ENCODE data around the gene DIP2C. TPM values are rescaled to one million over a fixed set of nuclear protein-coding genes. Genes with fewer than 3 reads are reported as not detected.

The DIP2C gene
- total and polyA plus RNA-seq, 8 donors = 2.4 to 40.1 (median 21.0) TPM

DNA sequence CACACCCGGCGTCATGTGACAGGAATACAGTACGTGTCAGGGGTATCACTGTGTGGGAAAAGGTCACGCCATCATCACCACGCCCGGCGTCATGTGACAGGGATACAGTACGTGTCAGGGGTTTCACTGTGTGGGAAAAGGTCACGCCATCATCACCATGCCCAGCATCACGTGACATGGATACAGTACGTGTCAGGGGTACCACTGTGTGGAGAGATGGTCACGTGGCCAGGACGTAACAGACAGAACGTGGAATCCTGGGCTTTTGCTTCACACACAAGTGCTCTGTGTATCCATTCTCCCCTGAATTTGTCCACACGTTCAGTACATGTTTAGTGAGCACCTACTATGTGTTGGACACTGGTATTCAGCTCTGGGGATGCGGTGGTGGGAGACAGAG, 34.5 kb upstream of the DIP2C start:
- Histone ChIP-seq H3K27me3 (peaks cover 0 to 4% (median 0%) of the 10 kb centered on the region in 3 donors), H3K4me1 (no peaks in the 10 kb centered on the region), H3K36me3 (no peaks in the 10 kb centered on the region), H3K9me3 (no peaks in the 10 kb centered on the region), H3K4me3 (no peak overlapping the region), H3K27ac (no peak overlapping the region)
- intact Hi-C loops (cut with DNase I; ENCODE audit: low total_unique reads) = no loop called here
- no peak for DNase-seq
- WGBS, 5 donors = 90 to 95% (median 92%) methylated on average over 13 to 16 of the region's 16 CpGs
- TF ChIP-seq, protein P1, sequence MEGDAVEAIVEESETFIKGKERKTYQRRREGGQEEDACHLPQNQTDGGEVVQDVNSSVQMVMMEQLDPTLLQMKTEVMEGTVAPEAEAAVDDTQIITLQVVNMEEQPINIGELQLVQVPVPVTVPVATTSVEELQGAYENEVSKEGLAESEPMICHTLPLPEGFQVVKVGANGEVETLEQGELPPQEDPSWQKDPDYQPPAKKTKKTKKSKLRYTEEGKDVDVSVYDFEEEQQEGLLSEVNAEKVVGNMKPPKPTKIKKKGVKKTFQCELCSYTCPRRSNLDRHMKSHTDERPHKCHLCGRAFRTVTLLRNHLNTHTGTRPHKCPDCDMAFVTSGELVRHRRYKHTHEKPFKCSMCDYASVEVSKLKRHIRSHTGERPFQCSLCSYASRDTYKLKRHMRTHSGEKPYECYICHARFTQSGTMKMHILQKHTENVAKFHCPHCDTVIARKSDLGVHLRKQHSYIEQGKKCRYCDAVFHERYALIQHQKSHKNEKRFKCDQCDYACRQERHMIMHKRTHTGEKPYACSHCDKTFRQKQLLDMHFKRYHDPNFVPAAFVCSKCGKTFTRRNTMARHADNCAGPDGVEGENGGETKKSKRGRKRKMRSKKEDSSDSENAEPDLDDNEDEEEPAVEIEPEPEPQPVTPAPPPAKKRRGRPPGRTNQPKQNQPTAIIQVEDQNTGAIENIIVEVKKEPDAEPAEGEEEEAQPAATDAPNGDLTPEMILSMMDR (IDR thresholded peaks at IDR 0.05) = no peak
- TF ChIP-seq EP300 (IDR thresholded peaks at IDR 0.05) (no peak), POLR2AphosphoS5 (IDR thresholded peaks at IDR 0.05) (no peak), POLR2A (IDR thresholded peaks at IDR 0.05) (no peak)

DNA sequence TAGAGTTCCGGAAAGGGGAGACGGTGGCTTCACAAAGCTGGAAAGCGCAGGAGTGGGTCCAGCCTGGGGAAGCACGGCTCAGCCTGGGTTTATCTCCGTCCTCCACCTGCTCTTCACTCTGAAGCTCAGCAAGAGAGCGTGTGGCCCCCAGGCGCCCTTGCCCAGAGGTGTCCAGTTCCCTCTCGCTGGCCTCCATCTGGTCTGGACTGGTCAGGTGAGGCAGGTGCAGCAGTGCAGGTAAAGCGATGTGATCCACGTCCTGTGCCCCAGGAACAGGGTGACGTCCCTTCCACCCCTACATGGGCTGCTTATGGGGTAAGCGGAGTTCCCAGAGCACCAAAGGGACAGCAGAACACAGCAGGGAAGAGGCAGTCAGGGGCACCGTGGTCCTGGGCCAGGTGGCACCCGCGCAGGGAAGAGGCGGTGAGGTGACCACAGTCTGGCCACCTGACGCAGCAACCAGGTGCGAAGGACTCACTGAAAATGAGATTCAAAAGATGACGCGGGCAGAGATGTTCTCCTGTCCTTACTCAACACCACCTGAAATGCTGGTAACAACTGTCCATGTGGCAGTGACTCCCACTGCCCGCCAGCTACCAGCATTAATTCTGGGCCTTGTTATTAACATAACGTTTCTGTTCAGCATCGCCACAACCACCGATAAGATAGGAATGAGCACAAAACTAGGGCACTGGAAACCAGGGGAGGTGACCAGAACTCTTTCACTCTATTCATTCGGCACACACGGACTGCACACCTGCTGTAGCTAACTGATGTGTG, 33.0 kb upstream of the DIP2C start:
- H3K27me3 ChIP-seq = no peaks in the 10 kb centered on the region
- 90 to 92% (median 91%) methylated on average over 19 to 26 of the region's 26 CpGs for WGBS, 5 donors
- DNase-seq = no peak
- no peaks in the 10 kb centered on the region for H3K4me1 ChIP-seq
- intact Hi-C loops (cut with DNase I; ENCODE audit: low total_unique reads) = no loop called here
- no peak overlapping the region for H3K4me3 ChIP-seq
- H3K9me3 ChIP-seq = no peaks in the 10 kb centered on the region
- no peaks in the 10 kb centered on the region for H3K36me3 ChIP-seq
- TF ChIP-seq EP300 (IDR thresholded peaks at IDR 0.05) = no peak
- no peak for TF ChIP-seq POLR2A (IDR thresholded peaks at IDR 0.05)
- TF ChIP-seq POLR2AphosphoS5 (IDR thresholded peaks at IDR 0.05) = no peak
- TF ChIP-seq, protein P1 (IDR thresholded peaks at IDR 0.05) = no peak
- H3K27ac ChIP-seq = no peak overlapping the region

DNA sequence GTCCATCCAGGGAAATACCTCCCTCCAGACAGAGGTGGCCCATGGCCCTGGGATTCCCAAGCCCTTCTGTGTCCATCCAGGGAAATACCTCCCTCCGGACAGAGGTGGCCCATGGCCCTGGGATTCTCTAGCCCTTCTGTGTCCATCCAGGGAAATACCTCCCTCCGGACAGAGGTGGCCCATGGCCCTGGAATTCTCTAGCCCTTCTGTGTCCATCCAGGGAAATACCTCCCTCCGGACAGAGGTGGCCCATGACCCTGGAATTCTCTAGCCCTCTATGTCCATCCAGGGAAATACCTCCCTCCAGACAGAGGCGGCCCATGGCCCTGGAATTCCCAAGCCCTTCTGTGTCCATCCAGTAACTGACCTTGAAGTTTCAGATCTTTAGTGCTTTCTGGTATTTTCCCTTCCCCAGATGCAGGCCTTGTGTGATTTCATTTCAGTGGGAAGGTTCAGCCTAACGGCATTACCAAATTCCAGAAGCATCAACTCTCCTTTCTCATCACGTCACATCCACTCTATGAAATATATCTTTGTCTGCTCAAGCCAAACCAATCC, 28.8 kb upstream of the DIP2C start:
- H3K4me1 ChIP-seq = no peaks in the 10 kb centered on the region
- DNase-seq = no peak
- peaks cover 0 to 18% (median 13%) of the 10 kb centered on the region in 4 donors for H3K9me3 ChIP-seq
- H3K27me3 ChIP-seq = no peaks in the 10 kb centered on the region
- H3K27ac ChIP-seq = no peak overlapping the region
- H3K36me3 ChIP-seq = no peaks in the 10 kb centered on the region
- H3K4me3 ChIP-seq = no peak overlapping the region
- WGBS, 5 donors = 93 to 98% (median 95%) methylated on average over 5 to 6 of the region's 6 CpGs
- intact Hi-C loops (cut with DNase I; ENCODE audit: low total_unique reads) = no loop called here
- TF ChIP-seq EP300 (IDR thresholded peaks at IDR 0.05) (no peak), POLR2AphosphoS5 (IDR thresholded peaks at IDR 0.05) (no peak)
- TF ChIP-seq, protein P1 (IDR thresholded peaks at IDR 0.05) = no peak

DNA sequence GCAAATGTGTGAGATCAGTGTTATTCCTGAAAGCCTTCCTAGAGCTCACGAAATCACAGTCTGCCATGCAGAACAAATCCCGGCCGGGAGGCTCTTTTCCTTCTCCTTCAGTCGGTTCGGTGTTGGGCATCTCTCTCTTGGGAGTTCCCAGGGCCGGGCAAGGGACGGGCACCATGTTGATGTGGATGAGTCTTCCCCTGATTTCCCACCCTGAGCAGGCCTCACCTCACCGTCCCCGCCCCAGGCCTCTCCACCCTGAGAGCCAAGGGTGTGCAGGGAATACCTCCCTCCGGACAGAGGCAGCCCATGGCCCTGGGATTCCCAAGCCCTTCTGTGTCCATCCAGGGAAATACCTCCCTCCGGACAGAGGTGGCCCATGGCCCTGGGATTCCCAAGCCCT, 28.0 kb upstream of the DIP2C start:
- no peak for DNase-seq
- WGBS, 5 donors = 94 to 96% (median 95%) methylated on average over 9 to 11 of the region's 11 CpGs
- H3K9me3 ChIP-seq = peaks cover 0 to 18% (median 13%) of the 10 kb centered on the region in 4 donors
- intact Hi-C loops (cut with DNase I; ENCODE audit: low total_unique reads) = no loop called here
- no peak overlapping the region for H3K4me3 ChIP-seq
- H3K36me3 ChIP-seq = no peaks in the 10 kb centered on the region
- TF ChIP-seq POLR2AphosphoS5 (IDR thresholded peaks at IDR 0.05) = no peak
- TF ChIP-seq EP300 (IDR thresholded peaks at IDR 0.05) = no peak
- TF ChIP-seq, protein P1 (IDR thresholded peaks at IDR 0.05) = no peak
- no peak for TF ChIP-seq POLR2A (IDR thresholded peaks at IDR 0.05)
- H3K27me3 ChIP-seq = no peaks in the 10 kb centered on the region
- H3K4me1 ChIP-seq = no peaks in the 10 kb centered on the region
- H3K27ac ChIP-seq = no peak overlapping the region

Data from stomach (tissue), 9 donors.